IMR-90 (cell line): ENCODE data around the gene FADS6. TPM values are rescaled to one million over a fixed set of nuclear protein-coding genes. Genes with fewer than 3 reads are reported as not detected.

Source experiments
- CTCF ChIP-seq: conservative IDR thresholded peaks from 2 replicates; pipeline ENCODE4 v1.5.1; 2012; ENCODE audit warnings: mild to moderate bottlenecking, low read depth, low read length, improper control_type of control experiment
- RAD21 ChIP-seq: IDR thresholded peaks from 2 replicates; pipeline ENCODE4 v1.6.1; 2012; ENCODE audit warnings: low read length, improper control_type of control experiment
- polyA plus RNA-seq, 3 experiments: library from polyadenylated mRNA; depleted of rRNA; stranded (reverse); fragments of >200 nt; gene quantifications; 2 replicates each; pipeline ENCODE4 v1.2.3, GENCODE V29; 2012; ENCODE audit warnings: low replicate concordance in 1 of 3
- total RNA-seq: library from RNA; depleted of rRNA; stranded (reverse); fragments of >200 nt; gene quantifications from 2 replicates; pipeline ENCODE4 v1.2.3, GENCODE V29; 2012

FADS6 gene
- total and polyA plus RNA-seq, 2 of the 4 experiments (the other 2 are of a cell fraction): not detected

- TF ChIP-seq CTCF: no peak
- TF ChIP-seq RAD21: no peak
Observed at GRCh38 chr17:74864297-74864865, 29.1 kb downstream of the FADS6 start (continued).
